HTR-8/SVneo (cell line): ENCODE data around the gene DOCK6.
A peak's percentile ranks its signal among the peaks of the same experiment; 100 is the strongest.

Experiments used
- DNase-seq: peaks from one replicate; pipeline ENCODE4 v3.0.0; 2011; ENCODE audit warnings: low spot score, mixed read lengths; ENCODE audit not compliant: insufficient read length
- FAIRE-seq: peaks from 2 replicates; lab custom pipeline; 2011; peaks lifted over from hg19 to GRCh38; lab: Jason Lieb, UNC

DOCK6 gene

DNA sequence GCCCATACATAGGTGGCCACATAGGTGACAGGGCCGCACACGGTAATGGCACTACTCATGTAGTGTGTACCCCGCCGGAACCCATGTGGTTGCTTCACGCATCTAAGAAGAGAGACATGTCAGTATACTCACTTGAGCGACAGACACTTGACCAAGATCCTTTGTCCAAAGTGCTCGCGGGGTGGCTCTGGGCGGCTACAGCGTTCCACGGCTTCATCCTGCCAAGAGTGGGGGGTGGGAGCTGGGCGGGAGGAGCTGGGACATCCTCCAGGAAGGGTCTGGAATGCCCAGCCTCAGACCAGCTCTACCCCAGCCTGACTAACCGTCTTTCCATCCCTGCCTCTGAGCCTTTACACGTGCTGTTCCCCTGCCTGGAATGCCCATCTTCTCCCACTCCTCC lies 14.4 kb downstream of the DOCK6 start:
- DNase-seq (no peak), FAIRE-seq (no peak)

DNA sequence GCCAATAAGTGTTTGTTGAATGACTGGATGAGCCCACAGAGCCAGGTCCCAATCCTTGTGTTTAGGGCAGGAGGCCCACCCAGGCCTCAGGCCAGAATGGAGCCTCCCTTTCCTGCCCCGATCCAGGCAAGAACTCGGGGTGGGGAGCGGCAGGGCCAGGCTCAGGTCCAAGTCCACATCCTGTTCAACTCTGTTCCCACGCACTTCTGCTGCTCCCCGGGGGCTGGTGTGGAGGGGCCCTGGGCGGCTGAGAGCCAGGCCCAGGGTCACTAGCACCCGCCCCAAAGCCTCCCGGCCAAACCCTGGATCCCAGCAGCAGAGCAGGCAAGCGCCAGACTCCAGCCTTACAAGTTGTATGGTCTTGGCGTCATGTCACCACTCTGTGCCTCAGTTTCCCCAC lies 14.9 kb downstream of the DOCK6 start:
- FAIRE-seq, result no peak
- DNase-seq, result no peak

DNA sequence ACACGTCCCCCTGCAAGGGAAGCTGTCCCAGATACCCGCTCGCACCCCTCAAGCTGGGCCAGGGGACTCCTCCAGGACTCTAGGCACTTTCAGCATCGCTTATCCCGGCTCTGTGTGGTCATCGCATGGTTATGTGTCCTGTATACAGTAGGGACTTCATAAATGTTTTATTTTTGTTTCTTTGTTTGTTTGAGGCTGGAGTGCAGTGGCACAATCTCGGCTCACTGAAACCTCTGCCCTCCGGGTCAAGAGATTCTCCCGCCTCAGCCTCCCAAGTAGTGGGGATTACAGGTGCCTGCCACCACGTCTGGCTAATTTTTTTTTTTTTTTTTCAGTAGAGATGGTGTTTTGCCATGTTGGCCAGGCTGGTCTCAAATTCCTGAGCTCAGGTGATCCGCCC lies 15.4 kb downstream of the DOCK6 start:
- FAIRE-seq (no peak), DNase-seq (no peak)

DNA sequence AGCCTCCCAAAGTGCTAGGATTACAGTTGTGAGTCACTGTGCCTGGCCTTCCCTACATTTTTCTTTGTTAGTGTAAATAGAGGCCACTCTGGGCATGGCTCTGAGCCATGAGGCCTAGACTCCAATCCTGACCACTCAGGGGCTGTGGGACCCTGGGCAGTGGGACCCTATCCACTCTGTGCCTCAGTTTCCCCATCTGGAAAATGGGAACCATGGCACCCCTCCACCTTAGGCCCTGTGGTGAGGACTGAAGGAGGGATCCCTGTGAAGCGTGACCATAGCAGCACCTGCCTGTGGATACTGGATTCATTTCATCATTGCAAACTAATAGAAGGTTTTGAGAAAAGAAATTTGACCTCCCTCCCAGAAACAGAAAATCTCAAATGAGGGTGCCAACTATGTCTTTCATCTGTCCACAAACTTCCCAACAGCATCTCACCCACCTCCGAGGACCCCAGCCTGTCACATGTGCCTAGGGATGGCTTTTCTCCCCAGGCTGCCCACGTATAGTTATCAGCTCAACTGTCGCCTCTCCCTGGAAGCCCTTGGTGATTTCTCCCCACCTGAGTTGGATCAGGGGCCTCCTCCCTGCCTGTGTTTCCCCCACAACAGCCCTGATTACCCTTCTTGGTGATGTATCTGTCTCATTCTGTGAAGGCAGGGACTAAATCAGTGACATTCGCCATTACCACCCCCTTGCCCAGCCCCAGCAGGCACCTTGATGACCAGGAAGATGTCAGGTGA lies 17.3 kb downstream of the DOCK6 start:
- FAIRE-seq, result no peak
- no peak for DNase-seq

DNA sequence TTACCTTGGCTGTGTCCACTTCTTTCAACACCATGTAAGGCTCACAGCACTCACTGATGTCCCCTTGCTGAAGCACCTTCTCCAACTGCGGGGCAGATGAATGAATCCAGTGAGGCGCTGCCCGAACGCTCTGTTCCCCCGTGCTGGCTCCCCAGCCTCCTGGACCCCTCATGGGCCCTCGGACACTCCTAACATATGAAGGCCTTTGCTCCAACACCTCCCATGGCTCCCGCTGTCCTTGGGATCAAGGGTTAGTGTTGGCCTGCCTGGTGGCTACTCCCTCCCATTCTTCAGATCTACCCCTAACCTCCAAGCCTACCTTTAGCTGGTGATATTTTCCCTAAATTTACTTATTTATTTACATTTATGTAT lies 18.5 kb downstream of the DOCK6 start:
- no peak for FAIRE-seq
- DNase-seq, result no peak

DNA sequence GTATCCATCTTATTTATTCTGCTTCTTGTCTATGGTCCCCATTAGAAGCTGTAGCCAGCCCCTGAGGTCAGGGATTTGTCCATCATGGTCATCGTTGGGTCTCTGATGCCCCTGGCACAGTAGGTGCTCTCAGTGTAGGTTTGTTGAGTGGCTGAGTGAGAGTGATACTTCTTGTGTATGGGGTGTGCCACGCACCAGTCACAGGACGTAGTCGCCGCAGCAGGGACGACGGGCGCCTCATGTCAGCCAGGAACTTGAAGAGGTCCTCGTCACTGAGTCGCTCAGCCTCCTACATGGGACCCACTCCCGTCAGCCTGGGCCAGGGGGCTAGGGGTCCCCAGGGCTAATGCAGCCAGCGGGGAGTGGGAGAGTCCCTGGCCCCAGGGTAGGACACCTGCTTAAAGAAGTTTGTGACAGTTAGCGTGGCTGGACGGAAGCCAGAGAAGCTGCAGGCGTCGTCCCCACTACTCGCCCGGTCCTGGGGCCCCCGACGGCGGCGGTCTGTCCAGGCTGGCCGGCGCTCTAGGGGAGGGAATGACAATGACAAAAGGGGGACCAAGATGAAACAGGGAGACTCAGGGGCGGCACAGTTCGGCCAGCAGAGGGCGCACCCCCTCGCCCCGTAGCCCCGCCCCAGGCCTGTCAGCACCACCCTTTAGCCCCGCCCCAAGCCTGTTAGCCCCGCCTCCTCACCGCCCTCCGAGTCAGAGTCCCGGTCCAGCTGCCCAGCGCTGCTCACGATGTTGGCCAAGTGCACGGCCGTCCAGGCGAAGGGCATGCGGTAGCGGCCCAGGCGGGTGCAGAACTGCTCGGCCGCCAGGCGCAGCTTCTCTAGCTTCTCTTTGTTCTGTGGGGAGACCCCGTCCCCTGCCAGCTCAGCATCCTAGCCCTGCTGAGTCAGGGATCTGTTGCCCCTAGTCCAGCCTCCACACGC lies 19.2 kb downstream of the DOCK6 start:
- peak; percentile 13 for FAIRE-seq
- peak; percentile 95 for DNase-seq

DNA sequence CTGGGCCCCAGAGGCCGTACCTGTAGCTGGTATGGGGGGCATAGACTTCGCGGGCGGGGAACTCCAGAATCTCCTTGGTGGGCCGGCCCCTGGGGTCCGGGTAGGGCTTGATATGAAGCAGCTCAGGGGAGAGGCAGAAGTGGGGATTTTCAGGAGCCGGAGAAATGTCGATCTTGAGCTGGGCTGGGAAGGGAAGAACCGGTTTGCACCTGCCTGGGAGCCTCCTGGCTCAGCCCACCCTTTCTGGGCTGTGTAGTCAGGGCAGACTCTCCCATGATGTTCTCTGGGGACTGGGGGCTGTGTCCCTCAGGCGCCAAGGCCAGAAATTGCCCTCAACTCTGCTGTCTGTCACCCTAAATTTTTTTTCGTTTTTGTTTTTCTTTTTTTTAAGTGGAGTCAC lies 20.3 kb downstream of the DOCK6 start:
- no peak for DNase-seq
- no peak for FAIRE-seq

DNA sequence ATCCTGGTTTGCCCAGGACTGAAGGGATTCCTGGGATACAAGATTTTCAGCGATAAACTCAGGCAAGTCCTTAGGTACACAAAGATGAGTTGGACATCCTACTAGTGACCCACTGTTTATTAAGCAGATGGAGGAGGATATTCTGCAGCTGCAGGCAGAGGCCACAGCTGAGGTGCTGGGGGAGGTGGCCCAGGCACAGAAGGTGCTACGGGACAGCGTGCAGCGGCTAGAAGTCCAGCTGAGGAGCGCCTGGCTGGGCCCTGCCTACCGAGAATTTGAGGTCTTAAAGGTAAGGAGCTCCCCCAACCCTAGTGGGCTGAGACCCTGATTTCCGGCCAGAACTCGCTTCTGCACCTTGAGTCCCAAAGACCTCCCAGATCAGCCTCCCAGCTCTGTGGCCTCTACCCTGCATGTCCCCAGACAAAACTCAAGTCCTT lies 22.3 kb downstream of the DOCK6 start:
- FAIRE-seq (no peak), DNase-seq (no peak)

DNA sequence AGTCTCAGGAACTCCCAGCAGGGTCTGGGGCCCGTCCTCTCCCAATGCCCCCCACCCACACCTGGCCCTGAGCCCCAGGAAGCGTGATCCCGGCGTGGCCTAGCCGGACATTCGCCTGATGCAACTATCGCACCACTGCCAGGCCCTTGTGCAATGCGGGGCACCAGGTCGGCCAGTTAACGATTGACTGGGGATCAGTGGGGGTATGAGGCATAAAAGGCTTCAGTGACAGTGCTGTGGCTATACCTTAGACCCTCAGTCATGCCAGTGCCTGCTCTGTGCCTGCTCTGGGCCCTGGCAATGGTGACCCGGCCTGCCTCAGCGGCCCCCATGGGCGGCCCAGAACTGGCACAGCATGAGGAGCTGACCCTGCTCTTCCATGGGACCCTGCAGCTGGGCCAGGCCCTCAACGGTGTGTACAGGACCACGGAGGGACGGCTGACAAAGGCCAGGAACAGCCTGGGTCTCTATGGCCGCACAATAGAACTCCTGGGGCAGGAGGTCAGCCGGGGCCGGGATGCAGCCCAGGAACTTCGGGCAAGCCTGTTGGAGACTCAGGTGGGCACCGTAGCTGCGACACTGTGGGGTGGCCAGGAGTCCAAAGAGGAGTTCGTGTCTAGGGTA lies 22.8 kb downstream of the DOCK6 start, which contains the start of gene ANGPTL8:
Gene ANGPTL8, plus strand, starts transcription at position 243 of the 624 bp plus-strand sequence. Its CDS starts 19 bp downstream, at position 262.
- FAIRE-seq (no peak), DNase-seq (no peak)

DNA sequence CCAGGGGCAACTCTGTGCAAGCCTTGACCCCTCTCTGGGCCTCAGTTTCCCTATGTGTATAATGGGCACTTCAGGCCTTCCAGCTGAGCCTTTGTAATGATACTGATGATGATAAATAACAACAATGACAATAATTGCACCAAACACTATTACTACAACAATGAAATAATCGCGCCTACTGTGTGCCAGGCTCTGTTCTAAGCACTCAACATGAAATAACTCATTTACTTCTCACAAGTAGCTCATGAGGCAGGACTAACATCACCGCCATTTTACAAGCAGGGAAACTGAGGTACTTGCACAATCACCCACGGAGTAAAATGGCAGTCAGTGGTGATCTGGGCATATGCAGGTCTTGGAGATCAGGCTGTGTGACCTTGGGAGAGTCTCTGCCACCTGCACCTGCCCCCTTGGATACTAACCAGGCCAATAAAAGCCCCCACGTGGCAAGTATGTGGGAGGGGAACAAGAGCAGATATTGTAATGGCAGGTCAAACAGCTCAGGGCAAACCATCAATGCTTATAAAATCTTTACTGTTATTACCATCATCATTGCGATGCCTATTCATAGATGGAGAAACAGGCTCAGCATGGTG lies 23.4 kb downstream of the DOCK6 start:
- DNase-seq (no peak), FAIRE-seq (no peak)

DNA sequence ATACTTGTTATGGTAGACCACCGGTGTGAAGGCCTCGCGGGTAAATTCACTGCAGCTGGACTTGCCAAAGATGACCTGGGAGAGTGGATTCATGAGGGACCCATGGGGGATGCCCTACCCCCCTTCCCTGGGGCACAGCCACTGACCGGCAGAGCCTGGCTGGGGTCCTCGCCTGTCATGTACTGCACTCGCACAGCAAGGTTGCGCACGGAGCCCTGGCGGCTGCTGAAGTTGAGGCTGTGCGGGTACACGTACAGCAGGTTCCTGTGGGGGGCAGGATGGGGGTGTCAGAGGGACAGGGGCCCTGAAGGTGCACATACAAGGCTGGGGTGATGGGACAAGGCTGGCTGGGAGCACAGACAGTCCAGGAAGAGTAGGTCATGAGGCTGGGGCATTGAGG lies 24.3 kb downstream of the DOCK6 start:
- no peak for FAIRE-seq

DNA sequence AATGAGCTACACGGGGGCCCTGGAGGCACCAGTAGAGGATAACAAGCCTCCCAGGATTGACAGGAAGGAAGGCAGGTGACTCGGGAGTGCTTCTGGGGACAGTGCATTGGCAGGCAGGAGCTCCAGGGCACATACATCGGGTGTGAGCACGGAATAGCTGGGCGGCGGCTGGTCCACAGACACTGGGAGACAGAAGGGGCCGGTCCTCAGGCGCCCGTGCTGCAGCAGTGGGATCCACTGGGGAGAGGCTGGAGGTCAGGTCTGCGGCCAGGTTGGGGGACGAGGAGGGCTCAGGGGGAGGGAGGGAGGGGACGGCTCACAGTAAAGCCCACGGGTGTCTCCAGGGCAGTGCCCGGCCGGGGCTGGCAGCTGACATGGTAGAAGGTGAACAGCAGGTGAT lies 25.0 kb downstream of the DOCK6 start:
- FAIRE-seq (no peak), DNase-seq (no peak)

More for the DNA sequence above, 24.3 kb downstream of the DOCK6 start:
- no peak for DNase-seq

DNA sequence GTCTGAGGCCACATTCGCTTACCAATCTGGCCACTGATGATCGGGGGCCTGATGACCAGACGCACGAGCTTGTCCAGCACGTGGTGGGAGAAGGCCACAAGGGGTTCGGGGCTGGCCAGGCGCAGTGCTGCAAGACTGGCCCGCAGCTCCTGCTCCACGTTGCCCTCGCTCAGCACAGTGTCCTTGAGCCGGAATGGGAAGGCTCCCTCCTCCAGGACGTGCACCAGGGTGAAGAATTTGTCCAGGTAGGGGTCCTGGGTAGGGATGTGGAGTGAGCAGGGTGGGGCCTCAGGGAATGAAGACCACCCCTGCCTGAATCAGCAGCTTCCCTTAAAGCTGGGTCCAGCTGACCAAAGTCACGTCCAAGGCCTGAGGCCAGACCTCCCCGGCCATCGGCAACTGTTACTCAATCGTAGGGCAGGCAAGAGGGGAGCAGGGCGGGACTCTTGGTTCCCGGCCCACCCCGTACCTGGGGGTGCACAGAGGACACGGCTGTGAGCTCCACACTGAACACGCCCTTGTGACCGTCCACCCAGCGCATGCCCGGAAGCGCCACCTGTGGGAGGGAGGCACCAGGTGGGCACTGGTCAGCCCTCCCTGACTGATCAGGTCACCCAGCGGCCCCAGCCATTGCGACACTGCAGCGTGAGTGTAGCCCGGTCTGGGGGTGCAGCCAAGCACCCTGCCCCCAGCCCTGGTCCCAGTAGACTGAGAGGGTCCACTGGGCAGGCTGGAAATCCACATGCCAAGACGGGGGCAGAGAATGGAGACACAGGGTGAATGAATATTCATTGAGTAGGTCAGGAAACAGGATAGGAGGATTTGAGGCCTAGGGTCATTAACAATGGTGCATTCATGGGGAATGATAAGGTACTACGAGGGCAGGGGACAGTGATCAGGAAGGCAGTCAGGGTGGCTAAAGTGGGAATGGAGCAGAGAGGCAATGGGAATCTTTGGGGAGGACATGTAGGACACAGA lies 25.7 kb downstream of the DOCK6 start:
- no peak for DNase-seq
- FAIRE-seq, result no peak

DNA sequence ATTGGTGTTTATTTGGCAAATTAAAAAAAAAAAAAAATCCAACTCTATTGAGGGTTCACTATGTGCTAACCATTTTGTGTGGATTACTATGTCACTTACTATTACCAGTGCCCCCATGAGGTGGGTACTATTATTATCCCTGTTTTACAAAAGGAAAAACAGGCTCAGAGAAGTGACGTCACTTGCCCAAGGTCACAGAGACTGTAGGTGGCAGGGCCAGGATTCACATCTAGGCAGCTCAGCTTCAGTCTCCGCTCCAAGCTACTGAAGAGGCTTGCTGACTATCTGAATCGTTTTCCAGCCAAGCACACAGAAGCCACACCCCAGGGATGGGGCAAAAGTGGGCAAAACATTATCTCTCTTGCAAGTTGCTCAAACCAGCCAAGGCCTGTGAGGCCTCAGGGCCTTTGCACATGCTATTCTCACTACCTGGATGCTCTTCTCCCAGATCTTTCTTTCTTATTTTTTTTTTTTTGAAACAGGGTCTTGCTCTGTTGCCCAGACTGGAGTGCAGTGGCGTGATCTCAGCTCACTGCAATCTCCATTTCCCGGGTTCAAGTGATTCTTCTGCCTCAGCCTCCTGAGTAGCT lies 27.7 kb downstream of the DOCK6 start:
- DNase-seq, result no peak
- FAIRE-seq, result no peak

DNA sequence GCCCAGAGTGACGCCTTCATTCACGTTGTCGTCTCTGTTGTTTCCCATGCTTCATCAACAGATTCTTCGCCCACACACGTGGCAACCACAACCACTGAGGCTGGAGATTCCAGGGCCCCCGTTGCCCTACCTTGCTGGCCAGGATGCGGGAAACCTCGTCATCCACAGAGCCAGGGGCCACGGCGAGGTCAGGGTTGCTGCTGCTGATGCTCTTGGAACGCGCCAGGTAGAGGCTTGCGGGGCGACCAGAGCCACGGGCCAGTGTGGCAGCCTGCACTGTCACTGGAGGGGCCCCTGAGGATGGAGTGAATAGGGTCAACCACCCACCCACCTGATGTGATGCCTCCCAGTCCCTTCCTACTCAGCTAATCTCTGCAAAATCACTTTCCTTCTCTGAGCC lies 29.3 kb downstream of the DOCK6 start:
- DNase-seq (no peak), FAIRE-seq (no peak)

DNA sequence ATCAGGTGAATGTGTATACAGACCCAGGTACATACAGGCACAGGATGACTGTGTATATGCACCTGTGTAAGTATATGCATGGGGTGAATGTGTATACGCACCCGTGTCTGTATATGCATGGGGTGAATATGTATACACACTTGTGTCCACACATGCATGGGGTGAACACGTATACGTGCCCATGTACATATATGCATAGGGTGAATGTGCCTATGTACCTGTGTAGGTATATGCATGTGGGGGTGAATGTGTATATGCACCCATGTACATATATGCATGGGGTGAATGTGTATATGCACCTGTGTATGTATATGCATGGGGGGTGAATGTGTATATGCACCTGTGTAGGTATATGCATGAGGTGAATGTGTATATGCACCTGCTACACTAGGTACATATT lies 29.8 kb downstream of the DOCK6 start:
- DNase-seq (no peak), FAIRE-seq (peak; percentile 94)

DNA sequence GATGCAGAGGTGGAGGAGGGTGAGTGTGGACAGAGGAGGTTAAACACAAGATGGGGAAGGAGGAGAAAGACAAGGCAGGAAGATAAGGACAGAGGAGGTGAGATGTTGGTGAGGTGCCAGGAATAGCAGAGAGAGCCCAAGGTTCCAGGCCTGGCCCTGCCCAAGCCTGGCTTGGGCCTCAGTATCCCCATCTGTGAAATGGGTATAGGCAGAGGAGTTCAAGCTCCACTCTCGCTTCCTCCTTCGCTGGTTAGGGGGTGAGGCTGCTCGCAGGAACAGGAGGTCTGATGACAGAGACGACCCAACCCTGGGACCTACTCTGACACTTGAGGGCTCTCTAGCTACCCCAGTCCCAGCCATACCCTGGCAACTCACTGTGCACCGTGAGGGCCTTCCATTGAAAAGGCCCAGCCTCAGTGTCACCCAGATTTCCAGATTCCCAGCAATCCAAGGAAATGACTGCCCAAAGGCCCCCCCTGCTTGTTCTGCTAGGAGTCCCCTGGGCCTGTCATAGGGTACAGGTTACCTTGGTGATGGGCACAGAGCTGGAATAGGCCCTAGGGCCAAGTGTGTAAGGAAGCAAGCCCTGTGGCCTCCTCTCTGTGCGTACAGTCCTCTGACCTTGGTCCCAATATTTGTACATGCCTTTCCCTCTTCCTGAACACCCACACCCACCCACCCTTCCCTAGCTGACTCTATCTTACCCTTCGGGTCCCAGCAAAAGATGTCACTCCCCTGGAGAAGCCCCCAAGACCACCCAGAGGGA lies 31.5 kb downstream of the DOCK6 start:
- FAIRE-seq (no peak), DNase-seq (no peak)

DNA sequence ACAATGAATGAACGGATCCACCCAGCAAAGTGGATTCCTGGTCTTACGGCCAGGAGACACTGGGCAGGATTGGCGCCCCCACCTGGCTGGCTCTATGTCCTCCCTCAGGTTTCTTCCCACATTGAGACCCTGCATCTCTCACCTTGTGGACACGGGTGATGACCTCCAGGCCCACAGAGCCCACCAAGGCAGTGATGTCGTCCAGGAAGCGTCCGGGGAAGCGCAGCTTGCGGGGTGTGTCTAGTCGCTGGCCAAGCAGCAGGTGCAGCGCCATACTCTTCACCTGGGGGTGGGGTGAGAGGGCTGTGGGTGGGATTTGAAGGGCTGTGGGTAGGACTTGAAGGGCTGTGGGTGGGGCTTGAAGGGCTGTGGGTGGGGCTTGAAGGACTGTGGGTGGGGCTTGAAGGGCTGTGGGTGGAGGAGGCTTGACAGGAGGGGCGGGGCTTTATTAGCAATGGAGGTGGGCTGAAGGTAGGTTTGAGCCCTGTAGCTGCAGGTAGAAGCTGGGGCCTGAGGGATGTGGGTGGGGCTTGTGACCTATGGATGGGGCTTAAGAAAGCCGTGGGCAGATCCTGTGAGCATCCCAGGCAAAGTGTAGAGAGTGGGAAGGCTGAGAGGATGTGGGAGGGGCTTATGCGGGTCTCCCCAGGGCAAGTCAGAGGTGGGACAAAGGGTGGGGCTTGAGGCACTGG lies 35.0 kb downstream of the DOCK6 start:
- DNase-seq (no peak), FAIRE-seq (no peak)
